Measurements from ENCODE around the gene UQCRC1. TPM values are rescaled to one million over a fixed set of nuclear protein-coding genes. Genes with fewer than 3 reads are reported as not detected.

UQCRC1 gene
- total RNA-seq, 1 experiment from 2014 or later, result 323 TPM

DNA sequence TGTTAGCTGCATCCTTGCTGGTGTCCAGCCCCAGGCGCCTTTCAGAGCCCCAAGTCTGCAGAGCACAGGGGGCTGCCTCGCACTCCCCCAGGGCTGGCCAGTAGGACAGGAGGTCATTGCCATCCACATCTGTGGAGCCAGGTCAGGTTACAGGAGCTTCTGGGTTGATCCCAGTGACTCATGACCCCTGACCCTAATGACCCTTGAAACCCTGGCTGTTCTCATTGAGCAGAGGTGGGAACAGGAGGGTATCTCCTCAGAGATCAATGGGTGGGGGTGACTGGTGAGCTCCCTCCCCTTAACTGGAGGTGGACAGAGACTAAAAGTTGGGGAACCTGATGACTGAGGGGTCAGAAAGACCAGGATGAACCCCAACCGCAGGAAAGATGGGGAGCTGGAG, 31.9 kb upstream of the UQCRC1 start (continued):
- TF ChIP-seq E2F1 (CRISPR knock-in tag; IDR thresholded peaks at IDR 0.05), result no peak
- no peak for TF ChIP-seq TEAD4 (CRISPR knock-in tag; IDR thresholded peaks at IDR 0.05)
- no peak for TF ChIP-seq KAT7 (CRISPR knock-in tag; IDR thresholded peaks at IDR 0.05; ENCODE audit: borderline replicate concordance)
- TF ChIP-seq, protein P1, sequence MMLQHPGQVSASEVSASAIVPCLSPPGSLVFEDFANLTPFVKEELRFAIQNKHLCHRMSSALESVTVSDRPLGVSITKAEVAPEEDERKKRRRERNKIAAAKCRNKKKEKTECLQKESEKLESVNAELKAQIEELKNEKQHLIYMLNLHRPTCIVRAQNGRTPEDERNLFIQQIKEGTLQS (CRISPR knock-in tag; conservative IDR thresholded peaks at IDR 0.05), result no peak
- TF ChIP-seq E2F5 (CRISPR knock-in tag; IDR thresholded peaks at IDR 0.05), result no peak
- TF ChIP-seq, protein P2, sequence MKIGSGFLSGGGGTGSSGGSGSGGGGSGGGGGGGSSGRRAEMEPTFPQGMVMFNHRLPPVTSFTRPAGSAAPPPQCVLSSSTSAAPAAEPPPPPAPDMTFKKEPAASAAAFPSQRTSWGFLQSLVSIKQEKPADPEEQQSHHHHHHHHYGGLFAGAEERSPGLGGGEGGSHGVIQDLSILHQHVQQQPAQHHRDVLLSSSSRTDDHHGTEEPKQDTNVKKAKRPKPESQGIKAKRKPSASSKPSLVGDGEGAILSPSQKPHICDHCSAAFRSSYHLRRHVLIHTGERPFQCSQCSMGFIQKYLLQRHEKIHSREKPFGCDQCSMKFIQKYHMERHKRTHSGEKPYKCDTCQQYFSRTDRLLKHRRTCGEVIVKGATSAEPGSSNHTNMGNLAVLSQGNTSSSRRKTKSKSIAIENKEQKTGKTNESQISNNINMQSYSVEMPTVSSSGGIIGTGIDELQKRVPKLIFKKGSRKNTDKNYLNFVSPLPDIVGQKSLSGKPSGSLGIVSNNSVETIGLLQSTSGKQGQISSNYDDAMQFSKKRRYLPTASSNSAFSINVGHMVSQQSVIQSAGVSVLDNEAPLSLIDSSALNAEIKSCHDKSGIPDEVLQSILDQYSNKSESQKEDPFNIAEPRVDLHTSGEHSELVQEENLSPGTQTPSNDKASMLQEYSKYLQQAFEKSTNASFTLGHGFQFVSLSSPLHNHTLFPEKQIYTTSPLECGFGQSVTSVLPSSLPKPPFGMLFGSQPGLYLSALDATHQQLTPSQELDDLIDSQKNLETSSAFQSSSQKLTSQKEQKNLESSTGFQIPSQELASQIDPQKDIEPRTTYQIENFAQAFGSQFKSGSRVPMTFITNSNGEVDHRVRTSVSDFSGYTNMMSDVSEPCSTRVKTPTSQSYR (CRISPR knock-in tag; IDR thresholded peaks at IDR 0.05), result no peak
- TF ChIP-seq IRF2 (CRISPR knock-in tag; IDR thresholded peaks at IDR 0.05; ENCODE audit: borderline replicate concordance, low read depth), result no peak
- TF ChIP-seq OVOL2 (CRISPR knock-in tag; IDR thresholded peaks at IDR 0.05; ENCODE audit: borderline replicate concordance), result no peak
- TF ChIP-seq ETV6 (CRISPR knock-in tag; IDR thresholded peaks at IDR 0.05), result no peak

DNA sequence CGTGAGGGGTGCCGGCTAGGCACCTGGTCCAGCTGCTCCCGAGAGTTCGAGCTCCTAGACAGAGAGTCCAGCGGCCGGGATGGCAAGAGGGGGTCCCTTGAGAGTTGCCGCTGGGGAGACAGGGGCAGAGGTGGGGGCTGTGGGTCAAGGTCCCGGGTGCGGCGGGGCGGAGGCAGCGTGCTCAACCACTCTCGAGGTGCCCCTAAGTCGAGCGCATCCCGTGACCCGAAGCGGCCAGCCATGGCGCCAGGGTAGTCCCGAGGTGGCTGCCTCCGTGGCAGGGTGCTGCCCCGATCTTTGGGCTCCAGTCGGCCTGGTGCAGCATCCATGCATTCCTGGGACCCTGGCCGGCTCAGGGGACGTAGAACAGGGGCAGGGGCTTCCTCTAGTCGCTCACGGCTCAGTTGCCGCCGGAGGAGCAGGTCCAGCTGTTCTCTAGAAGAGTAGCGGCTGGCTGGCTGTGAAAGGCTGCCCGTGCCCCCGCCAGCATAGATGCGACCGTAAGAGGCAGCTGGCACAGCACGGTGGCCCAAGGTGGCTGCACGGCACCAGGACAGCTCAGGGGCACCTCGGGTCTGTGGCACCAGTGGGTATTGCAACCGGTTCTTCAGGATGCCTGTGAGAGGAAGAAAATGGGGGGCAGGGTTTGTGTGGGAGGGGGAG, 30.6 kb upstream of the UQCRC1 start:
- DNase-seq (ENCODE audit: low spot score), result no peak
- ChIA-PET POLR2A (no interaction called here), CTCF (interaction anchor here (0.6 to 1.8 kb wide), 2 partner anchors 16 to 382 kb away, joined by 3 to 7 read pairs; no protein-coding TSS in a partner anchor)
- Mint-ChIP-seq H3K4me3 (no peak overlapping the region), H3K4me1 (peaks cover 24% of the 10 kb centered on the region), H3K27me3 (ENCODE audit: low read depth) (no peaks in the 10 kb centered on the region), H3K9me3 (no peaks in the 10 kb centered on the region), H3K27ac (no peak overlapping the region), H3K36me3 (peaks cover 33% of the 10 kb centered on the region)
- no peak for ATAC-seq
- TF ChIP-seq, protein P3, sequence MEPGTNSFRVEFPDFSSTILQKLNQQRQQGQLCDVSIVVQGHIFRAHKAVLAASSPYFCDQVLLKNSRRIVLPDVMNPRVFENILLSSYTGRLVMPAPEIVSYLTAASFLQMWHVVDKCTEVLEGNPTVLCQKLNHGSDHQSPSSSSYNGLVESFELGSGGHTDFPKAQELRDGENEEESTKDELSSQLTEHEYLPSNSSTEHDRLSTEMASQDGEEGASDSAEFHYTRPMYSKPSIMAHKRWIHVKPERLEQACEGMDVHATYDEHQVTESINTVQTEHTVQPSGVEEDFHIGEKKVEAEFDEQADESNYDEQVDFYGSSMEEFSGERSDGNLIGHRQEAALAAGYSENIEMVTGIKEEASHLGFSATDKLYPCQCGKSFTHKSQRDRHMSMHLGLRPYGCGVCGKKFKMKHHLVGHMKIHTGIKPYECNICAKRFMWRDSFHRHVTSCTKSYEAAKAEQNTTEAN (CRISPR knock-in tag; IDR thresholded peaks at IDR 0.05), result no peak
- TF ChIP-seq ZNF396 (CRISPR knock-in tag; IDR thresholded peaks at IDR 0.05; ENCODE audit: borderline replicate concordance) (no peak), ESRRA (CRISPR knock-in tag; IDR thresholded peaks at IDR 0.05; ENCODE audit: borderline replicate concordance) (no peak), KAT7 (CRISPR knock-in tag; IDR thresholded peaks at IDR 0.05; ENCODE audit: borderline replicate concordance) (no peak)

DNA sequence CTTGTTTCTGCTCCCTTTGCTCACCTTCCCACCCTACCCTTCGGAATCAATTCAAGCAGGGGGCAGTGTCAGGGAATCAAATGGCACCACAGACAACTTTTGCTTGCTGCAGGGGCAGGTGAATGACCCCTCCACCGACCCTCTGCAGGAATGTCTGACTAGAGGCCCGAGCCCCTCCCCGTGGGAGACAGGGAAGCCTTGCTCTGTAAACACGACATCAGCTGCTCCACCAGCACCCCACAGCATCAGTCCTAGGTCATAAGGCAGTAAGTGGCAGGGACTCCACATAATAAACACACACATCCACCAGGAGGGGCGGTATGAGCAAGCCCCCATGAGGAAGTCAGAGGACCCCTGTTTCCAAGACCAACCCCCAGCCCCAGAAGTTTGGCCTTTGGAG, 27.9 kb upstream of the UQCRC1 start:
- H3K36me3 Mint-ChIP-seq, result peaks cover 25% of the 10 kb centered on the region
- TF ChIP-seq ERG (CRISPR knock-in tag; IDR thresholded peaks at IDR 0.05) (no peak), FOXK1 (CRISPR knock-in tag; IDR thresholded peaks at IDR 0.05) (no peak), NFYB (CRISPR knock-in tag; conservative IDR thresholded peaks at IDR 0.05; ENCODE audit: low read depth) (0 out of 2 replicates have a peak, but pooled peaks have one; percentile 11), ZNF121 (CRISPR knock-in tag; IDR thresholded peaks at IDR 0.05) (no peak)
- TF ChIP-seq, protein P1 (CRISPR knock-in tag; conservative IDR thresholded peaks at IDR 0.05), result no peak
- CTCF ChIA-PET, result interaction anchor here (3.3 to 3.6 kb wide), 2 partner anchors 19 to 26 kb away, joined by 46 to 51 read pairs; partner anchors contain the start of gene CELSR3

More for the DNA sequence above, 27.9 kb upstream of the UQCRC1 start:
- POLR2A ChIA-PET, result no interaction called here
- peak overlapping the region; percentile 98 for H3K27ac Mint-ChIP-seq
- no peaks in the 10 kb centered on the region for H3K27me3 Mint-ChIP-seq (ENCODE audit: low read depth)
- H3K9me3 Mint-ChIP-seq, result no peaks in the 10 kb centered on the region
- peaks cover 32% of the 10 kb centered on the region for H3K4me1 Mint-ChIP-seq
- DNase-seq (ENCODE audit: low spot score), result no peak
- peak overlapping the region; percentile 84 for H3K4me3 Mint-ChIP-seq
- ATAC-seq, result no peak

All from WTC11 (cell line).